HL-60/S4 treated with phorbol 12-myristate 13-acetate at 8.2 ng/mL for 4 days and 3 days (cell line): ENCODE measurements around the gene CIAO2A.

Experiments
- in situ Hi-C: fragments of 300-500 bp; cut with MboI; formaldehyde crosslinking; loops from 2 replicates; pipeline ENCODE4 v1.15.0; 2022; ENCODE audit warnings: low sequenced_read_pairs

The CIAO2A gene

GRCh38 chr15:64045101-64045435 lies 48.6 kb downstream of the CIAO2A start:
- in situ Hi-C loops: no loop called here

DNA sequence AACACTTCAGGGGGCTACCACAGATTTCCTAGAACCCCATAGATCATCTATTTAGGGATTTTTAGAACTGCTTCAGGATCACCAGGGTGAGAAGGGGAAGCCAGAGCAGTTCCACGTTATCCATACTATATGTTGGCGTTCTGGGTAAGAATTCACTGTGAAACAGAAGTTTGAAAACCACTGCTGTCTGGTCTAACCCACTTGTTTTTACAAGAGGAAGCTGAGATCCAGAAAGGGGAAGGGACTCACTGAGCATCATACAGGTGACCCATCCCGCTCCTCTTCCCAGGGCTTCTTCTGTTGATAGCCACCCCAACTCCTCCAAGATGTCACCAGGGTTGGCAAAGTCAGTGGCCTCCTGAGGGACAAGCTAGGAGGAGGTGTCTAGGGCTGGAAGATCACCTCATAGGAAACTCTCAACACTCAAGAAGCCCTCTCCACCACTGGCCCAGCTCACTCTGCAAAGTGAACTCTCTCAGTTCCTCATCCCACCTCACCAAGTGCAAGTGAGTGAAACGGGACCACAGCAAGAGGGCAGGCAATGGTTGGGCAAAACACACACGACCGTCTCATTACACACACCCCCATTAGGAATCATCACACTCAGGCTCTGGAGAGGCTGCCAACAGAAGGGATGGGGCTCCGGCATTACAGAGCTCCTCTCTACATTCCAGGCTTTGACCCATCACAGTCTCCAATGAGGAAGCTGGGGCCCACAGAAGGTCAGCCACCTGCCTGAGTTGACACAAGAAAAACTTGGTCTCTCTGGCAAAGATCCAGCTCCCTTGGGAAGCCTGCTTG lies 49.1 kb downstream of the CIAO2A start:
- in situ Hi-C loops: no loop called here

DNA sequence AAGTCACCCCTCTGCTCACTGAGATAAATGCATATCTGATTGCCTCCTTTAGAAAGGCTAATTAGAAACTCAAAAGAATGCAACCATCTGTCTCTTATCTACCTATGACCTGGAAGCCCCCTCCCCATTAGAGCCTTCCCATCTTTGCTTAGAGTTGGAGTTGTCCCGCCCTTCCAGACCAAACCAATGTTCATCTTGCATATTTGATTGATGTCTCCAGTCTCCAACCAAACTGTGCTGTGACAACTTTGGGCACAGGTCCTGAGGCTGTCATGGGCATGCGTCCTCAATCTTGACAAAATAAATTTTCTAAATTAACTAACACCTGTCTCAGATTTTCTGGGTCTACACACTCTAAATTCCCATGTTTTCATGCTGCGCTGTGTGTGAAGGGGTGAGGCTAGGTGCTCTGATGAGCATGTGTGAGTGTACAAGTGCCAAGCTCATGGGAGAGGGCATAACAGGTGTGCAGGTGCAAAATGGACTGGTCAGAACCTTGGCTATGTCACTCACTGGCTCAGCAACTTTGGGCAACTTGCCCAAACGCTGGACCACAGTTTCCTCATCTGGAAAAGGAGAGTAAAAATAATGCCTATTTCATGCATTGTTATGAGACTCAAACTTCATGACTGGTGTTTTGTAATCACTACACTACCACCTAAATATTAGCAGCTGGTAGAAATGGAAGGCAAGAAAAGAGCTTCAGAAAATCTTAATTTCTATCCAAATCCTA lies 54.6 kb downstream of the CIAO2A start:
- in situ Hi-C loops: no loop called here

GRCh38 chr15:64037966-64038365 lies 55.7 kb downstream of the CIAO2A start:
- in situ Hi-C loops: no loop called here

- in situ Hi-C loops: no loop called here
Measured at GRCh38 chr15:64037116-64037515, 56.5 kb downstream of the CIAO2A start.

DNA sequence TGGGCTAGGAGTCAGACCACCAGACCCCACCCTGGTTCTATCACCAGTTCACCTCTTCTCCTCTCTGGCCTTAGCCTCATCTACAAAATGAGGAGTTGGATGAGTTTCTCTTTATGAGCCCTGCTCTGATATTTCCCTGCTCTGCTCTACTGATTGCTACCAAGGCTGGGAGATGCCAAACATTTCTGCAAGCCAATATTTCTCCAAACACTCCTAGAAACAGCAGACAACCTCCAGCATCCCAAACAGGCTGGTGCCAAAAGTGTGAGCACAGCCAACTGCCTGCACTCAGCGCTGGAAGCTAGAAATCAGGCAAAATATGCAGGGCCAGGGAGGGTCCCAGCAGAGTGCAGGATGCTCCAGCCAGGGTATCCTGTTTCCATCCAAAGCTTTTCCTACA lies 58.1 kb downstream of the CIAO2A start:
- in situ Hi-C loops: no loop called here

DNA sequence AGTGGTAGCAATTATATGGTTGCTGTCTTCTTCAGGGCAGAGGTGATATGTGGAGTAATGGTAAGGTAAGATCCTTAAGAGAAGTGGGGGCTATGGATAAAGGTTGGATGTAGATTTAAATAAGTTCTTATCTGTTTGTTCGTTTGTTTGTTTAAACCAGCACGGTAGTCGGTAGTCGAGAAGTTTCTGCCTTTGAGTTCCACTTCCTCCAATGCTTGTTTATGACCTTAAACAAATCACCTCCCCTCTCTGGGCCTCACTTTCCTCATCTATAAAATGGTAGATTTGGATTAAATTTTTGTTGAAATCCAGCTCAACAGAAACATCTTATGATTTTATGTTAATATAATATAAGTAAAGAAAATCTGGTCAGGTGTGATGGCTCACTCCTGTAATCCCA lies 59.1 kb downstream of the CIAO2A start:
- in situ Hi-C loops: no loop called here

GRCh38 chr15:64032329-64032728 lies 61.3 kb downstream of the CIAO2A start:
- in situ Hi-C loops: no loop called here

GRCh38 chr15:64030123-64030522 lies 63.5 kb downstream of the CIAO2A start:
- in situ Hi-C loops: no loop called here

DNA sequence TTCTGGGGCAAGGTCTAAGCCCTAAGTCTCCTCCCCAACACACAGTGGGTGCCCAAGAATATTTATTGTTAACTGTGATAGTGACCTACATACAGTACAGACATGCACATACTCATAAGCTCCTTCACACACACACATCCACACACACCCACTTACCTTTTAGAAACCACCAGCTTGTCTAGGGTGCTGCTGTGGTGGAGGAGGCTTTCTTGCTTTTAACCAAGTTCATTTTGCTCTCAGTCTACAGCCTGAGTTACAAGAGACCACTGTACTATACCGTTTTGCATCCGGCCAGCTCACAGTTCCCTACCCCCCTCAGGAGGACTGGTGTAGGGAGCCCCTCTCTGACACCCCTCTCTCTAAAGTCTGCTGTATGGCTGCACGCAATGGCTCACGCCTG lies 64.0 kb downstream of the CIAO2A start:
- in situ Hi-C loops: no loop called here

GRCh38 chr15:64029110-64029509 lies 64.5 kb downstream of the CIAO2A start:
- in situ Hi-C loops: no loop called here

- in situ Hi-C loops: no loop called here
Measured at GRCh38 chr15:64026591-64026990, 67.0 kb downstream of the CIAO2A start.

GRCh38 chr15:64024172-64025050 lies 69.2 kb downstream of the CIAO2A start:
- in situ Hi-C loops: no loop called here

DNA sequence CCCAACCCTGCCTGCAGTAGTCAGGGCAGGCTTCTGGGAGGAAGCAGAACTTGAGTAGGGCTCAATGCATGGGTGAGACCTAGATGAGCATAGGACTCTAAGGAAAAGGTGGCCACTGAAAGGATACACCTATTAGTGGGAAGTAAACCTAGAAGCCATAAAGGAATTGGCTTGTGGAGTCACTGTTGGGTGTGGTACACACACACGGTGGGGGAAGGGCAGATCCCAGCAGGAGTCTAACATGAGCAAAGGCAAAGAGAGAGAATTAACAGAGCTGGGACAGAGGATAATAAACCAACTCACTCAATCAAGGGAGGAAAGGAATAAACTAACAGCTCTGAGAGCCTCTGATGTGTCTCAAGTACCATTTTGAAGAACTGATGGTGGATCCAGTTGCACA lies 70.4 kb downstream of the CIAO2A start:
- in situ Hi-C loops: no loop called here

- in situ Hi-C loops: no loop called here
Measured at GRCh38 chr15:64022571-64022970, 71.1 kb downstream of the CIAO2A start.
